HG03280 (cell line): ENCODE data around the gene FBXL13.
"Not testable (repeated sequence)": the region's sequence is repeated elsewhere in the genome, so short reads cannot be mapped to it uniquely, and the experiment has no call there.

Source experiments
- ATAC-seq: cut with Tn5 transposase; IDR thresholded peaks from one replicate; pipeline ENCODE4 v1.9.1; 2021; ENCODE audit warnings: mild to moderate bottlenecking, moderate library complexity; ENCODE audit not compliant: unreplicated experiment

FBXL13 gene

GRCh38 chr7:102830197-102830596 is 244.4 kb downstream of the FBXL13 start:
- ATAC-seq = no peak

DNA sequence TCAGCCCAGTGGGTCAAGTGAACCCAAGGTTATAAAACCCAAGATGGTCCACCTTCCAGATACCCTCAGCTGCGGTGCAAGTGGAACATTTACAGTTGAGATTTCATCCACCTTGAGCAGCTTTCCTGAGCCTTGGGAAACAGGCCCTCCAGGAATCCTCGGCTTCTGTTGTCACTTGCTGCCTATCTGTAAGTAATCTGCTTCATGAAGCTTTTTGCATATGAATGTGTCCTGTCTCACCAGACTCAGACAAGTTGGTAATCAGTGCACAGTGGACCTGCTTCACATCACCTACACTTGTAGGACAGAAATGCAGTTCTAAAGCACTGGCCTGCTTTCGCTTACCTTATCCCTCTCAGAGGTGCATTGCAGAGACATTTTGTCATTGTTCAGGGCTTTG is 245.5 kb downstream of the FBXL13 start:
- no peak for ATAC-seq

DNA sequence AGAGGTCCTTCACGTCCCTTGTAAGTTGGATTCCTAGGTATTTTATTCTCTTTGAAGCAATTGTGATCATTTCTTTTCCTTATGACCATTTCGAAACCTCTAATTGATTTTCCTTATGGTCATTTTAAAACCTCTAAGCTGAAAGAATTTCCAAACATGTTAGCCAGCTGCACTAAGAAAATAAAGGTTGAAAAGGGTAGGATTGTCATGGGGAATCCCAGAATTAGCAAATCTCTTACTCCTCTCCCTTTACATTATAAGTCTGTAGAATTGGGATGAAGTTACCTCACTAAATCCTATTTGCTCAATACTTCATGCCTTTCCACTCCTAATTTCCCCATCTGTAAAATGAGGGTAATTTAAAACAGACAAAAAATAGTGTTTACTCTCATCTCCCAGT is 246.3 kb downstream of the FBXL13 start:
- ATAC-seq = no peak

- ATAC-seq = no peak
Measured at GRCh38 chr7:102823390-102824119, 251.0 kb downstream of the FBXL13 start.

DNA sequence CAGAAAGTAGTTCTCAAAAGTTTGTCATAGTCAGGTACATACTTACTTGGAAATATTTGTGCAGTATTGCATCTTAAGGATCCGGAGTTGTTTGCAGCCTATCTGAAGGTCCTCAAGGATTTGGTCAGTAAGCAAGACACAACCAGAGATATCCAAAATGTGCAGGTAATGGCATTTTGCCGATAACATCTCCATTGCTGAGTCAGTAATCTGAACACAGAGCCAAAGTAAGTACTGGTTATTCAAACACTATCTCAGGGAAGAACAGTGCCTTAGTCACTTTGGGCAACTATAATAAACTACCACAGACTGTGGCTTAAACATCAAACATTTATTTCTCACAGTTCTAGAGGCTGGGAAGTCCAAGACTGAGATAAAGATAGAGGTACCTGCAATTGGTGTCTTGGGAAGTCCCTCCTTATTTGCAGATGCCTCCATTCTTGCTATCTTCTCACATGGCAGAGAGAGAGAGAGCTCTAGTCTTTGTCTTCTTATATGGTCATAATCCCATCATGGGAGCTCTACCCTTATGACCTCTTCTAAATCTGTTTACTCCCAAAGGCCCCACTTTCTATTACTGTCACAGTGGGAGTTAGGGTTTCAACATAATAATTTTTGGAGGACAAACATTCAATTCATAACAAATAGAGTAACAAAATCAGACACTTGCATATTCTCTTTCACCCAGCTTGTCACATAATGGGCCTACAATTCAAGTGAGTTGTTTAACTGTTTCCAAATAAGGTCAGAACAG is 252.4 kb downstream of the FBXL13 start:
- ATAC-seq = no peak

DNA sequence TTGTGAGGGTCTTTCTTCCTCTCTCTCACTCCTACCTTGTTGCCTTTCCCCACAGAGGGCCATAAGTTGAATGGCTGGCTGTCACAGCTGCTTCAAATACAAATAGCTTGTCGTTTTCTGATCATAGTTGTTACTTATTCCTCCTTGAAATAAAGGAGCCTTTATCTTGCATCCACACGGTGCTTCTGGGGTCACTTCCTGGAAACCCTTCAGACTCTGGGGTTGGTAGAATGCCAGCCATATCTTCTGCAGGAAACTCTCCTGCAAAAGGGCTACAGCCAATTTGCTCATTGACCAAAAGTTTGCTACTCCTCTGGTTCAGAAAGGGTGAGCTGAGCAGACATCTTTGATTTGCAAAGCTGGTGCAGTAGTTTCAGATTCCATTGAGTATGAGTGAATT is 255.4 kb downstream of the FBXL13 start:
- no peak for ATAC-seq

- no peak for ATAC-seq
Measured at GRCh38 chr7:102817616-102818573, 256.7 kb downstream of the FBXL13 start.

GRCh38 chr7:102814025-102814471 is 260.5 kb downstream of the FBXL13 start:
- no peak for ATAC-seq

DNA sequence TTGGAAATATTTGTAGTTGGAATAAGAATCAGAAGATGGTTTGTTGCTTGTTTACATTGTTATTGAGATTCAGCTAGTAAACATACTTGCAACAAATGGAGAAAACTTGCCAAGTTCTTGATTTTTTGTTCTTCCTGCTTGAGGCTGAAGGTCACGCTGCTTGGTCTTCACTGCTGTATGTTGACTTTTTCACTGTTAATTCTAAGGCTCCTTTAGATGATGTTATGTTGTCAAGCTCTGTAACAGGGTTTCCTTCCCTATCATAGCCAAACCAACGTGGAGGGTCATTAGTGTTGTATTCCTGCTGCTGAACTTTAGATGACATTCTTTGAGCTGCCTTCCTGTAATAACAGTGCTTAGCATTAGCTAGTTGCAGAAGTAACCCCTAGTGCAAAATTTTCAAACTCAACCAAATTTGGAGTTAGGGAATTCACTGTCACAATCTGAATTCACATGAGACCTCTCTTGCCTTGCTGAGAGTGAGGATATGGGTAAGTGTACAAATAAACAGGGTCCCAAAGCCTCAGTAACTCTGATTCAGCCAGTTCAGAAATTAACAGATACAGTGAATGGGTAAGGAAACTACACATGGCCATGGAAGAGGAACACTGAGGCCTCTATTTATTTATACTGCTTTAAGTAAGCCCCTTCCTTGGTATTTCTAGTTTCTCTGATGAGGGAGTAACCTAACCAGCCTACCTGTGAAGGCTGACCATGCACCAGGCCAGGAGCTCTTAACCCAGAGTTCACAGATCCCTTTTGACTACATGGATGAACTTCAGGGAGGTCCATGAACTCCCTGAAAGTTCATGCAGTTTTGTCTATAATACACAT is 261.2 kb downstream of the FBXL13 start:
- ATAC-seq = no peak

DNA sequence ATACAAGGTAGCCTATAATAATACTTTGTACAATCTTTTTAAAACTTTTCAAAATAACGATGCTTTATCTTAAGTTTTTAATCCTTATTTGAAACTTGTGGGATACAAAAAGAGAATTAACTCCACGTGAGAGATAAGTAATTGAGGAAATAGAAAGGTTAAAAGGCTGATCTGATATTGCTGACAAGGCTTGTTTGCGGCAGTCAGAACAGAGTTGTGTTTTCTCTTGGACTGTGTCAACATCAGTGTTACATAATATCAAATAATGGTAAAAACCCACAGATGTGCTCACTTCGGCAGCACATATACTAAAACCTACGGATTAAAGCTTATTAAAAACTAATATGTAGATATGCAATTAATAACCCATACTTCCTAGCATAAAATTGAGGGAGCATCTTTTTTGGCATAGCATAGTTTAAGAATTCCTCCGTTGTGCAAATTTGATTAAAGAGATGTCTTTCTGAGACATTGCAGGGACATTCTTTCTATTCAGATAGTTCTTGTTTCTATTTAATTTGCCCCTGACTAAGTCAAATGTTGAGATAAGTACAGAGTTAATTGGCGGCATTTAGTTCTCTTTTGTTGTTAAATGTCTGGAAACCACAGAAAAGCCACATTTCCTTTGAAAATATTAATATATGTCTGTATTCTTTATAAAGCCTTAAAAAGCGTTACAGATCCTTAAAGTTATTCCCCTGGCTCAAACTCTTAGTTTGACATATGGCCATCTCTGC is 262.5 kb downstream of the FBXL13 start:
- no peak for ATAC-seq

DNA sequence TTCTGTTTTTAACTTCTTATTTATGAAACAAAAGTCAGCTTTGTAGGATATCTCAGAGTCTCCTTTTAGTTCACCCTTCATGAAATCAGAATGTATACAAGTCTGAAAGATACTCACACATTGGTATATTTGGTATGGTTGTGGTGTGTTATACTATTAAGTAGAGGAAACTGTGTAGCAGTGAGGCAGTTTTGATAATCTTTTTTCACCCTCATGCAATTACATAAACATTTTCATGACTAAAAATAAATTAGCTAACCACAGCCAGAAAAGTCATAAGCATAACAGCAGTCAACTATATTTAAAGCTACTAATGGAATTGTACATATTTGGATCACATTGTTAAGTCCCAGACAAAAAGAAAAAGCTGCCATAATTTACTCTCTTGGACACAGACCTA is 263.7 kb downstream of the FBXL13 start:
- no peak for ATAC-seq

- ATAC-seq = no peak
Measured at GRCh38 chr7:102806613-102807012, 268.0 kb downstream of the FBXL13 start.

GRCh38 chr7:102795987-102796595 is 278.5 kb downstream of the FBXL13 start:
- ATAC-seq = not testable (repeated sequence)

- ATAC-seq = not testable (repeated sequence)
Measured at GRCh38 chr7:102794567-102794966, 280.0 kb downstream of the FBXL13 start.

DNA sequence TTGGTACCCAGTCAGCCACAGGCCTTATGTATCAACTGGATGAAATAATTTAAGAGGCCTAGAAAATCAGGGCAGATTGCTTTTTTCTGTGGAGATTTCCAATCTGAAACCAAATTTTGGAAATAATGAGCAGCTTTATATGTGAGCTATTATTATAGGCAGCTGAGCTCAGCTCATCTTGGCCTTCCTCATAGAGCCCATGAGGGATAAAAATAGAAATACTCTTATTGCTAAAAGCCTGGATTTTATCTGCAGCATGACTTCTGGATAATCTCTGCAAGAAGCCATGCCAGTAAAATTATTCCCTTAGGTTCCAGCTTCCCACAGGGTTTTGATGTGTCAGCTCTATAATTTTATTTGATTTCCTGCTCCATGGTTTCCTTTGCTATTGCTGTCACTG is 282.8 kb downstream of the FBXL13 start:
- ATAC-seq = not testable (repeated sequence)

DNA sequence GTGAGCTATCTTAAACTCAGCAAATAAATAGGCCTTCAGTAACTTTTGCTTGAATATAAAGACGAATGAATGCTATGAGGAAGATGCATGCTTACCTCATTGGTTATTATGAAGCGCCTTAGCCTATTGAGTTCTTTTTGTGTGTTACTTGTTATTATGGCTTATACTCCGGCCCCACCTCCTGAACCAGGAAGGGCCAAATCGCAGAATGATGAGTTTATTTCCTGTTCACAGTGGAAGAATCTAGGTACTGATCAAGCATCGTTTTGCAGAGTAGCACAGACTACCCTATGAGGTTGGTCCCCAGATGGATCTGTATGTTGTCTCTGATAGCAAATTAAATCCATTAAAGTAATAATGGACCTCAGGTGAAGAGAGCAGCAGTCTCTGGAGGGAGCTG is 283.2 kb downstream of the FBXL13 start:
- ATAC-seq = not testable (repeated sequence)

DNA sequence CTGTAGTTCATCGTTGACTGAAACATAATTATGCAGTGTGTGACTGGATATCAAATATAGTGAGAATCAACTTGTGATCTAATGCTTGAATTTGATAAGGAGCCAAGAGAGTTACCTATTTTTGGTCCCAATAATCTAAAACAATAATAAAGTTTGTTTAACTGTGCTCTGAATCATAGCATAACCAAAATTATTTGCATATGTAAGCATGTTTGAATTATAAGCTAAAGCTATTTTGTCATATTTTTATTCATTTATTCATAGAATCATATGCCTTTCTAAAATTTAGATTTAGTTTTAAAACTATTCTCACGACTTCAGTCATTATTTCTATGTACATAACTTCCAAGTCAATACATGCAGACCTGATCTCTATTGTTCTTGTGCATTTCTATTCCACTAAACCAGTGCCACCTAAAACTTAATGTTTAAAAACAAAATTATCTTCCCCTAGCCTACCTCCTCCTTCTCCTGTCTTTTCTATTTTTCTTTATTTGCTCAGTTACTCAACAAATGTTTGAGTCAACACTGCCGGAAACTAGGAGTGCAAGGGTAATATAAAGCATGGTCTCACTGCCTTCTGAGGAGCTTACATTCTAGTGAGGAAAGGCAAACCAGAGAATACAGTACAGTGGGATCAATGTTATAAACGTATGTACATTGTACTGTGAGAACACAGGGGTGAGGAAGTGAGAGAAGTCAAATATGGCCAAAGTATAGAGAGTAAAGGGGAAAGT is 284.1 kb downstream of the FBXL13 start:
- ATAC-seq = not testable (repeated sequence)

GRCh38 chr7:102788770-102789169 is 285.8 kb downstream of the FBXL13 start:
- not testable (repeated sequence) for ATAC-seq
